WTC11 (cell line): ENCODE results near the gene GPA33. TPM values are rescaled to one million over a fixed set of nuclear protein-coding genes. Genes with fewer than 3 reads are reported as not detected.

ENCODE experiments used
- ATAC-seq: fragments of 200-7000 bp; cut with Tn5 transposase; 2 replicates; pipeline ENCODE4 v1.10.0; 2021; ENCODE audit warnings: mild to moderate bottlenecking, moderate library complexity
- CTCF ChIA-PET: fragments of 300-600 bp; sonication (Branson Sonifier 250); formaldehyde crosslinking; loops from one replicate; lab custom pipeline; 2021; ENCODE audit warnings: antibody characterized with exemption; lab: Charles Lee
- POLR2A ChIA-PET: fragments of 350-600 bp; sonication (Branson Sonifier 250); formaldehyde crosslinking; loops from one replicate; lab custom pipeline; 2021; ENCODE audit warnings: antibody characterized with exemption; lab: Charles Lee
- DNase-seq: peaks from one replicate; pipeline ENCODE4 v3.0.0; 2021; ENCODE audit warnings: low spot score
- H3K27ac Mint-ChIP-seq: 2 replicates; pipeline ENCODE4 v1.8.0; 2021; ENCODE audit warnings: mixed read lengths
- H3K27me3 Mint-ChIP-seq: 2 replicates; pipeline ENCODE4 v1.8.0; 2021; ENCODE audit warnings: low read depth, mild to moderate bottlenecking, moderate library complexity, mixed read lengths
- H3K36me3 Mint-ChIP-seq: 2 replicates; pipeline ENCODE4 v1.8.0; 2021; ENCODE audit warnings: mixed read lengths
- H3K4me1 Mint-ChIP-seq: 2 replicates; pipeline ENCODE4 v1.8.0; 2022; ENCODE audit warnings: mixed read lengths
- H3K4me3 Mint-ChIP-seq: 2 replicates; pipeline ENCODE4 v1.8.0; 2021; ENCODE audit warnings: mild to moderate bottlenecking, moderate library complexity, mixed read lengths
- H3K9me3 Mint-ChIP-seq: 2 replicates; pipeline ENCODE4 v1.8.0; 2021; ENCODE audit warnings: mixed read lengths
- ATF1 ChIP-seq: sonication (generic); formaldehyde crosslinking; IDR thresholded peaks from 2 replicates; pipeline ENCODE4 v1.8.1; 2023; ENCODE audit warnings: mild to moderate bottlenecking, moderate library complexity, missing genetic modification reagents
- CBFB ChIP-seq: sonication (generic); formaldehyde crosslinking; IDR thresholded peaks from 2 replicates; pipeline ENCODE4 v1.8.1; 2022; ENCODE audit warnings: mild to moderate bottlenecking, low read depth, missing genetic modification reagents
- FOXJ3 ChIP-seq: sonication (generic); formaldehyde crosslinking; IDR thresholded peaks from 2 replicates; pipeline ENCODE4 v1.9.0; 2021; ENCODE audit warnings: missing genetic modification reagents, mild to moderate bottlenecking, borderline replicate concordance
- GTF2I ChIP-seq: fragments of 250-450 bp; sonication (Bioruptor Pico); conservative IDR thresholded peaks from 2 replicates; pipeline ENCODE4 v1.4.0; 2021; ENCODE audit warnings: mild to moderate bottlenecking
- JAZF1 ChIP-seq: fragments of 250-450 bp; sonication (Bioruptor Pico); IDR thresholded peaks from 2 replicates; pipeline ENCODE4 v1.9.0; 2021; ENCODE audit warnings: moderate library complexity, mild to moderate bottlenecking, inconsistent platforms
- SMAD3 ChIP-seq: sonication (generic); formaldehyde crosslinking; IDR thresholded peaks from 2 replicates; pipeline ENCODE4 v1.8.0; 2022; ENCODE audit warnings: missing genetic modification reagents, mild to moderate bottlenecking, borderline replicate concordance
- SMAD4 ChIP-seq: sonication (generic); formaldehyde crosslinking; IDR thresholded peaks from 2 replicates; pipeline ENCODE4 v1.8.0; 2022; ENCODE audit warnings: mild to moderate bottlenecking, missing genetic modification reagents
- TP53 ChIP-seq: sonication (generic); formaldehyde crosslinking; IDR thresholded peaks from 2 replicates; pipeline ENCODE4 v1.8.1; 2023; ENCODE audit warnings: mild to moderate bottlenecking, missing genetic modification reagents
- ZBTB21 ChIP-seq: sonication (generic); formaldehyde crosslinking; IDR thresholded peaks from 2 replicates; pipeline ENCODE4 v1.8.1; 2023; ENCODE audit warnings: mild to moderate bottlenecking, missing genetic modification reagents, borderline replicate concordance
- ZNF121 ChIP-seq: sonication (generic); formaldehyde crosslinking; IDR thresholded peaks from 2 replicates; pipeline ENCODE4 v1.8.0; 2023; ENCODE audit warnings: missing genetic modification reagents
- ZNF671 ChIP-seq: fragments of 250-450 bp; sonication (Bioruptor Pico); IDR thresholded peaks from 2 replicates; pipeline ENCODE4 v1.8.0; 2021; ENCODE audit warnings: mild to moderate bottlenecking
- total RNA-seq: library from RNA; stranded (reverse); gene quantifications from 3 replicates; pipeline ENCODE4 v1.2.3, GENCODE V29; 2021
- TF ChIP-seq, protein P1 (sequence below): sonication (generic); formaldehyde crosslinking; conservative IDR thresholded peaks from 2 replicates; pipeline ENCODE4 v1.8.1; 2022; ENCODE audit warnings: mild to moderate bottlenecking, missing genetic modification reagents
- TF ChIP-seq, protein P2 (sequence below): fragments of 250-450 bp; sonication (Bioruptor Pico); IDR thresholded peaks from 2 replicates; pipeline ENCODE4 v1.9.0; 2021; ENCODE audit warnings: mild to moderate bottlenecking
- TF ChIP-seq, protein P3 (sequence below): sonication (generic); formaldehyde crosslinking; IDR thresholded peaks from 2 replicates; pipeline ENCODE4 v1.8.1; 2023; ENCODE audit warnings: mild to moderate bottlenecking, missing genetic modification reagents, moderate library complexity
- TF ChIP-seq, protein P4 (sequence below): sonication (generic); formaldehyde crosslinking; IDR thresholded peaks from 2 replicates; pipeline ENCODE4 v1.8.0; 2023; ENCODE audit warnings: missing genetic modification reagents, mild to moderate bottlenecking, borderline replicate concordance
- TF ChIP-seq, protein P5 (sequence below): sonication (generic); formaldehyde crosslinking; IDR thresholded peaks from 2 replicates; pipeline ENCODE4 v1.8.0; 2022; ENCODE audit warnings: missing genetic modification reagents
- TF ChIP-seq, protein P6 (sequence below): sonication (generic); formaldehyde crosslinking; conservative IDR thresholded peaks from 2 replicates; pipeline ENCODE4 v1.8.1; 2023; ENCODE audit warnings: mild to moderate bottlenecking, low read depth, missing genetic modification reagents, moderate library complexity
- TF ChIP-seq, protein P7 (sequence below): fragments of 250-450 bp; sonication (Bioruptor Pico); conservative IDR thresholded peaks from 2 replicates; pipeline ENCODE4 v1.9.0; 2021; ENCODE audit warnings: mild to moderate bottlenecking

GPA33 gene
- total RNA-seq, 1 experiment from 2014 or later, result 0.63 TPM

DNA sequence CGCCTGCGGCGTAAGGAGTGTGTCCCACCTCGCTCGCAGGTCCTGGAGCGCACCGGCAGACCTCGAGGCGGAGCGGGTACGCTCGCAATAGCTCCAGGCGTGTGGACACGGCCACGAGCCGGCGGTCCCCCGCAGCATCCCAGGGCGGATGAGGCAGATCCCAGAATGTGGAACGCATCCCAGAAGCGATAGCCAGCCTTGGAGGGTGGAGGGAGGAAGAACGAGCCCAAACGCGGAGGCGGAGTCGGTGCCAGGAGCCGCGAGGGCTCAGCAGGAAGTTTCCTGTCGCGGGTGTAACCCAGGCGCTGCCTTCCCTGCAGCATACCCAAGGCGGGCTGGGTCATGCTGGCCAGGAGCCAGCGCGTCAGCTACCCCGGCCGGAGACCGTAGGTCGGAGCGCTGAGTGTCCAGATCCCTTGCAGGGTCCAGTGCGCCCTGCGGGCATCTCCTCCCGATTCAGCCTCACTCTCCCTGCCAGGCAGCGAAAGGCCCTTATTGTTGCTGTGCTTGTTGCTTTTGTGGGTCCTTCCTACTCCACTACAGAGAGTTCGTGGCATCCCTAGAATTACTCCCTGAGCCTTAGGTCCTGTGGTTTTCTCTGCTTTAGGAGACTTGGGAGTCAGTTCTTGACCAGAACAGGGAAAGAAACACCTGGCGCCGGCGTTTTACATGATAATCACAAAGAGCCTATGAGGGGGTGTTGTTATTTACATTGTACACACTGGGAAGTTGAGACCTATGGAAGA is 31.4 kb upstream of the GPA33 start:
- peak overlapping the region; percentile 83 for H3K4me3 Mint-ChIP-seq
- CTCF ChIA-PET, result interaction anchor here (0.6 to 2.2 kb wide), 6 partner anchors 29 to 1529 kb away, joined by 3 to 15 read pairs (median 3); partner anchors contain the start of gene POU2F1
- TF ChIP-seq, protein P1, sequence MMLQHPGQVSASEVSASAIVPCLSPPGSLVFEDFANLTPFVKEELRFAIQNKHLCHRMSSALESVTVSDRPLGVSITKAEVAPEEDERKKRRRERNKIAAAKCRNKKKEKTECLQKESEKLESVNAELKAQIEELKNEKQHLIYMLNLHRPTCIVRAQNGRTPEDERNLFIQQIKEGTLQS (CRISPR knock-in tag), result no peak
- TF ChIP-seq TP53 (no peak), JAZF1 (CRISPR knock-in tag) (no peak), FOXJ3 (CRISPR knock-in tag) (no peak), SMAD3 (CRISPR knock-in tag) (no peak), ZBTB21 (0 out of 2 replicates have a peak, but pooled peaks have one; percentile 19), SMAD4 (CRISPR knock-in tag) (no peak), GTF2I (CRISPR knock-in tag) (no peak), CBFB (CRISPR knock-in tag) (peak; percentile 55; the same call in 1 of the 2 replicates), ZNF671 (CRISPR knock-in tag) (no peak), ATF1 (CRISPR knock-in tag) (no peak), ZNF121 (CRISPR knock-in tag) (0 out of 2 replicates have a peak, but pooled peaks have one; percentile 18)
- TF ChIP-seq, protein P2, sequence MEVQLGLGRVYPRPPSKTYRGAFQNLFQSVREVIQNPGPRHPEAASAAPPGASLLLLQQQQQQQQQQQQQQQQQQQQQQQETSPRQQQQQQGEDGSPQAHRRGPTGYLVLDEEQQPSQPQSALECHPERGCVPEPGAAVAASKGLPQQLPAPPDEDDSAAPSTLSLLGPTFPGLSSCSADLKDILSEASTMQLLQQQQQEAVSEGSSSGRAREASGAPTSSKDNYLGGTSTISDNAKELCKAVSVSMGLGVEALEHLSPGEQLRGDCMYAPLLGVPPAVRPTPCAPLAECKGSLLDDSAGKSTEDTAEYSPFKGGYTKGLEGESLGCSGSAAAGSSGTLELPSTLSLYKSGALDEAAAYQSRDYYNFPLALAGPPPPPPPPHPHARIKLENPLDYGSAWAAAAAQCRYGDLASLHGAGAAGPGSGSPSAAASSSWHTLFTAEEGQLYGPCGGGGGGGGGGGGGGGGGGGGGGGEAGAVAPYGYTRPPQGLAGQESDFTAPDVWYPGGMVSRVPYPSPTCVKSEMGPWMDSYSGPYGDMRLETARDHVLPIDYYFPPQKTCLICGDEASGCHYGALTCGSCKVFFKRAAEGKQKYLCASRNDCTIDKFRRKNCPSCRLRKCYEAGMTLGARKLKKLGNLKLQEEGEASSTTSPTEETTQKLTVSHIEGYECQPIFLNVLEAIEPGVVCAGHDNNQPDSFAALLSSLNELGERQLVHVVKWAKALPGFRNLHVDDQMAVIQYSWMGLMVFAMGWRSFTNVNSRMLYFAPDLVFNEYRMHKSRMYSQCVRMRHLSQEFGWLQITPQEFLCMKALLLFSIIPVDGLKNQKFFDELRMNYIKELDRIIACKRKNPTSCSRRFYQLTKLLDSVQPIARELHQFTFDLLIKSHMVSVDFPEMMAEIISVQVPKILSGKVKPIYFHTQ (CRISPR knock-in tag), result no peak
- TF ChIP-seq, protein P3, sequence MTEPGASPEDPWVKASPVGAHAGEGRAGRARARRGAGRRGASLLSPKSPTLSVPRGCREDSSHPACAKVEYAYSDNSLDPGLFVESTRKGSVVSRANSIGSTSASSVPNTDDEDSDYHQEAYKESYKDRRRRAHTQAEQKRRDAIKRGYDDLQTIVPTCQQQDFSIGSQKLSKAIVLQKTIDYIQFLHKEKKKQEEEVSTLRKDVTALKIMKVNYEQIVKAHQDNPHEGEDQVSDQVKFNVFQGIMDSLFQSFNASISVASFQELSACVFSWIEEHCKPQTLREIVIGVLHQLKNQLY (CRISPR knock-in tag), result no peak
- TF ChIP-seq, protein P4, sequence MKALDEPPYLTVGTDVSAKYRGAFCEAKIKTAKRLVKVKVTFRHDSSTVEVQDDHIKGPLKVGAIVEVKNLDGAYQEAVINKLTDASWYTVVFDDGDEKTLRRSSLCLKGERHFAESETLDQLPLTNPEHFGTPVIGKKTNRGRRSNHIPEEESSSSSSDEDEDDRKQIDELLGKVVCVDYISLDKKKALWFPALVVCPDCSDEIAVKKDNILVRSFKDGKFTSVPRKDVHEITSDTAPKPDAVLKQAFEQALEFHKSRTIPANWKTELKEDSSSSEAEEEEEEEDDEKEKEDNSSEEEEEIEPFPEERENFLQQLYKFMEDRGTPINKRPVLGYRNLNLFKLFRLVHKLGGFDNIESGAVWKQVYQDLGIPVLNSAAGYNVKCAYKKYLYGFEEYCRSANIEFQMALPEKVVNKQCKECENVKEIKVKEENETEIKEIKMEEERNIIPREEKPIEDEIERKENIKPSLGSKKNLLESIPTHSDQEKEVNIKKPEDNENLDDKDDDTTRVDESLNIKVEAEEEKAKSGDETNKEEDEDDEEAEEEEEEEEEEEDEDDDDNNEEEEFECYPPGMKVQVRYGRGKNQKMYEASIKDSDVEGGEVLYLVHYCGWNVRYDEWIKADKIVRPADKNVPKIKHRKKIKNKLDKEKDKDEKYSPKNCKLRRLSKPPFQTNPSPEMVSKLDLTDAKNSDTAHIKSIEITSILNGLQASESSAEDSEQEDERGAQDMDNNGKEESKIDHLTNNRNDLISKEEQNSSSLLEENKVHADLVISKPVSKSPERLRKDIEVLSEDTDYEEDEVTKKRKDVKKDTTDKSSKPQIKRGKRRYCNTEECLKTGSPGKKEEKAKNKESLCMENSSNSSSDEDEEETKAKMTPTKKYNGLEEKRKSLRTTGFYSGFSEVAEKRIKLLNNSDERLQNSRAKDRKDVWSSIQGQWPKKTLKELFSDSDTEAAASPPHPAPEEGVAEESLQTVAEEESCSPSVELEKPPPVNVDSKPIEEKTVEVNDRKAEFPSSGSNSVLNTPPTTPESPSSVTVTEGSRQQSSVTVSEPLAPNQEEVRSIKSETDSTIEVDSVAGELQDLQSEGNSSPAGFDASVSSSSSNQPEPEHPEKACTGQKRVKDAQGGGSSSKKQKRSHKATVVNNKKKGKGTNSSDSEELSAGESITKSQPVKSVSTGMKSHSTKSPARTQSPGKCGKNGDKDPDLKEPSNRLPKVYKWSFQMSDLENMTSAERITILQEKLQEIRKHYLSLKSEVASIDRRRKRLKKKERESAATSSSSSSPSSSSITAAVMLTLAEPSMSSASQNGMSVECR (CRISPR knock-in tag), result no peak
- TF ChIP-seq, protein P5, sequence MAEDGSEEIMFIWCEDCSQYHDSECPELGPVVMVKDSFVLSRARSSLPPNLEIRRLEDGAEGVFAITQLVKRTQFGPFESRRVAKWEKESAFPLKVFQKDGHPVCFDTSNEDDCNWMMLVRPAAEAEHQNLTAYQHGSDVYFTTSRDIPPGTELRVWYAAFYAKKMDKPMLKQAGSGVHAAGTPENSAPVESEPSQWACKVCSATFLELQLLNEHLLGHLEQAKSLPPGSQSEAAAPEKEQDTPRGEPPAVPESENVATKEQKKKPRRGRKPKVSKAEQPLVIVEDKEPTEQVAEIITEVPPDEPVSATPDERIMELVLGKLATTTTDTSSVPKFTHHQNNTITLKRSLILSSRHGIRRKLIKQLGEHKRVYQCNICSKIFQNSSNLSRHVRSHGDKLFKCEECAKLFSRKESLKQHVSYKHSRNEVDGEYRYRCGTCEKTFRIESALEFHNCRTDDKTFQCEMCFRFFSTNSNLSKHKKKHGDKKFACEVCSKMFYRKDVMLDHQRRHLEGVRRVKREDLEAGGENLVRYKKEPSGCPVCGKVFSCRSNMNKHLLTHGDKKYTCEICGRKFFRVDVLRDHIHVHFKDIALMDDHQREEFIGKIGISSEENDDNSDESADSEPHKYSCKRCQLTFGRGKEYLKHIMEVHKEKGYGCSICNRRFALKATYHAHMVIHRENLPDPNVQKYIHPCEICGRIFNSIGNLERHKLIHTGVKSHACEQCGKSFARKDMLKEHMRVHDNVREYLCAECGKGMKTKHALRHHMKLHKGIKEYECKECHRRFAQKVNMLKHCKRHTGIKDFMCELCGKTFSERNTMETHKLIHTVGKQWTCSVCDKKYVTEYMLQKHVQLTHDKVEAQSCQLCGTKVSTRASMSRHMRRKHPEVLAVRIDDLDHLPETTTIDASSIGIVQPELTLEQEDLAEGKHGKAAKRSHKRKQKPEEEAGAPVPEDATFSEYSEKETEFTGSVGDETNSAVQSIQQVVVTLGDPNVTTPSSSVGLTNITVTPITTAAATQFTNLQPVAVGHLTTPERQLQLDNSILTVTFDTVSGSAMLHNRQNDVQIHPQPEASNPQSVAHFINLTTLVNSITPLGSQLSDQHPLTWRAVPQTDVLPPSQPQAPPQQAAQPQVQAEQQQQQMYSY (CRISPR knock-in tag), result peak; percentile 28; the same call in 1 of the 2 replicates
- TF ChIP-seq, protein P6, sequence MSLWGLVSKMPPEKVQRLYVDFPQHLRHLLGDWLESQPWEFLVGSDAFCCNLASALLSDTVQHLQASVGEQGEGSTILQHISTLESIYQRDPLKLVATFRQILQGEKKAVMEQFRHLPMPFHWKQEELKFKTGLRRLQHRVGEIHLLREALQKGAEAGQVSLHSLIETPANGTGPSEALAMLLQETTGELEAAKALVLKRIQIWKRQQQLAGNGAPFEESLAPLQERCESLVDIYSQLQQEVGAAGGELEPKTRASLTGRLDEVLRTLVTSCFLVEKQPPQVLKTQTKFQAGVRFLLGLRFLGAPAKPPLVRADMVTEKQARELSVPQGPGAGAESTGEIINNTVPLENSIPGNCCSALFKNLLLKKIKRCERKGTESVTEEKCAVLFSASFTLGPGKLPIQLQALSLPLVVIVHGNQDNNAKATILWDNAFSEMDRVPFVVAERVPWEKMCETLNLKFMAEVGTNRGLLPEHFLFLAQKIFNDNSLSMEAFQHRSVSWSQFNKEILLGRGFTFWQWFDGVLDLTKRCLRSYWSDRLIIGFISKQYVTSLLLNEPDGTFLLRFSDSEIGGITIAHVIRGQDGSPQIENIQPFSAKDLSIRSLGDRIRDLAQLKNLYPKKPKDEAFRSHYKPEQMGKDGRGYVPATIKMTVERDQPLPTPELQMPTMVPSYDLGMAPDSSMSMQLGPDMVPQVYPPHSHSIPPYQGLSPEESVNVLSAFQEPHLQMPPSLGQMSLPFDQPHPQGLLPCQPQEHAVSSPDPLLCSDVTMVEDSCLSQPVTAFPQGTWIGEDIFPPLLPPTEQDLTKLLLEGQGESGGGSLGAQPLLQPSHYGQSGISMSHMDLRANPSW (CRISPR knock-in tag), result no peak
- TF ChIP-seq, protein P7, sequence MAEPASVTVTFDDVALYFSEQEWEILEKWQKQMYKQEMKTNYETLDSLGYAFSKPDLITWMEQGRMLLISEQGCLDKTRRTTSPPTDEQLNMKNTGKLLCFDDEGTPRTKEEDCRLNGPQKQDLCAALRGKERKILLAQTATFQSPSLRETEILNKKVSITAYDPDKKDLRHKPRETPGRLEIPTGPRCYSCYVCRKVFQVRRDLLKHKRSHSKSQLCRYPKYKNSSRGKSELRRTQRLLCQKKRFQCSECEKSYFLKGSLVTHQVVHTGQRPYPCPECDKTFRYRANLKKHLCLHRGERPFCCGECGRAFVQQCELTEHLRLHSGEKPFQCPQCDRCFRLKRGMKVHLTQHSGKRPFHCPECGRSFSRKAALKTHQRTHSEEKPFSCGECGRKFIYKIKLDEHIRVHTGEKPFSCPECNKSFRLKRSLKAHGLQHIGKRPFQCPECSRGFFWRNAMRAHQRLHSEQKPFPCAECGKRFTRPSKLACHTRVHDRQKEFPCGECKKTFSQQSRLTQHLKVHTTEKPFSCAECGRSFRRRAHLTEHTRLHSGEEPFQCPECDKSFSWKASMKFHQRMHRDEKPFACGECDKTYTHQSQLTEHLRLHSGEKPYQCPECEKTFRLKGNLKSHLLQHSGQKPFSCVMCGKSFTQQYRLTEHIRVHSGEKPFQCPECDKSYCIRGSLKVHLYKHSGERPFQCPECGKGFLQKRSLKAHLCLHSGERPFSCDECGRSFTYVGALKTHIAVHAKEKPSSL (CRISPR knock-in tag), result no peak

More for the DNA sequence above, 31.4 kb upstream of the GPA33 start:
- peaks cover 13% of the 10 kb centered on the region for H3K27me3 Mint-ChIP-seq
- POLR2A ChIA-PET, result interaction anchor here (0.8 to 1.5 kb wide), 2 partner anchors 41 to 99 kb away, joined by 4 to 7 read pairs; partner anchors contain the start of gene POU2F1
- DNase-seq, result peak; percentile 58
- no peaks in the 10 kb centered on the region for H3K36me3 Mint-ChIP-seq
- peaks cover 50% of the 10 kb centered on the region for H3K4me1 Mint-ChIP-seq
- peak overlapping the region; percentile 51 for H3K27ac Mint-ChIP-seq
- peak; percentile 80 for ATAC-seq
- H3K9me3 Mint-ChIP-seq, result no peaks in the 10 kb centered on the region
